A549 (cell line): ENCODE data around the gene SGSM2. TPM values are rescaled to one million over a fixed set of nuclear protein-coding genes. Genes with fewer than 3 reads are reported as not detected.

Experiments
- ATAC-seq, 2 experiments: fragments of 200-7000 bp in 1 of 2; fragments of >200 bp in 1 of 2; cut with Nextera tagmentation in 1 of 2; cut with Tn5 transposase in 1 of 2; 3 replicates each; pipeline versions ENCODE4 v1.8.0 to v1.9.1; 2018 to 2020; ENCODE audit warnings: mild to moderate bottlenecking in 1 of 2, moderate library complexity in 1 of 2
- CTCF ChIA-PET: fragments of 300-600 bp; sonication (Branson Sonifier 250); formaldehyde crosslinking; extraction: SDS; loops from one replicate; lab custom pipeline; 2021; ENCODE audit warnings: antibody characterized with exemption, inconsistent platforms; lab: Yijun Ruan, JAX
- POLR2A ChIA-PET: fragments of 350-600 bp; formaldehyde crosslinking; extraction: SDS; loops from one replicate; lab custom pipeline; 2021; ENCODE audit warnings: antibody characterized with exemption, inconsistent platforms; lab: Yijun Ruan, JAX
- DNase-seq, 2 experiments: peaks; one replicate each; pipeline versions ENCODE4 v3.0.0 to v3.0.0-alpha.2; 2011 to 2016; ENCODE audit warnings: low read depth in 1 of 2, low spot score in 1 of 2
- FAIRE-seq: peaks from 2 replicates; lab custom pipeline; 2011; peaks lifted over from hg19 to GRCh38; lab: Jason Lieb, UNC
- H3K27ac ChIP-seq, 2 experiments: fragments of >200 bp; sonication (Bioruptor Twin); formaldehyde crosslinking; 3 replicates each; pipeline ENCODE4 v1.5.1; 2016 to 2017
- H3K4me1 ChIP-seq: fragments of >200 bp; sonication (Bioruptor Twin); formaldehyde crosslinking; 3 replicates; pipeline ENCODE4 v1.6.1; 2016
- H3K4me2 ChIP-seq: fragments of >200 bp; sonication (Bioruptor Twin); formaldehyde crosslinking; 3 replicates; pipeline ENCODE4 v1.6.1; 2016
- H3K4me3 ChIP-seq: fragments of >200 bp; sonication (Bioruptor Twin); formaldehyde crosslinking; 3 replicates; pipeline ENCODE4 v1.5.1; 2016
- H3K9me3 ChIP-seq: fragments of >200 bp; sonication (Bioruptor Twin); formaldehyde crosslinking; 3 replicates; pipeline ENCODE4 v1.6.1; 2016
- ATOH8 ChIP-seq: fragments of 250-450 bp; sonication (Bioruptor Pico); IDR thresholded peaks from 2 replicates; pipeline ENCODE4 v1.5.0; 2020; ENCODE audit warnings: low read depth, mild to moderate bottlenecking, moderate library complexity
- BCL3 ChIP-seq: fragments of >200 bp; sonication (Bioruptor Twin); formaldehyde crosslinking; IDR thresholded peaks from 3 replicates; pipeline ENCODE4 v1.6.1; 2016
- CBX8 ChIP-seq: fragments of 200-600 bp; sonication (generic); IDR thresholded peaks from 2 replicates; pipeline ENCODE4 v1.6.1; 2016
- CHD2 ChIP-seq: fragments of 150-350 bp; IDR thresholded peaks from 2 replicates; pipeline ENCODE4 v1.6.1; 2014; ENCODE audit warnings: low read length; ENCODE audit not compliant: partially characterized antibody
- E2F6 ChIP-seq: IDR thresholded peaks from 2 replicates; pipeline ENCODE4 v1.6.1; 2012; ENCODE audit warnings: low read depth, borderline replicate concordance
- EHMT2 ChIP-seq: fragments of 200-600 bp; sonication (generic); IDR thresholded peaks from 2 replicates; pipeline ENCODE4 v1.6.1; 2016; ENCODE audit warnings: antibody characterized with exemption, low read depth, mild to moderate bottlenecking, moderate library complexity
- ESRRA ChIP-seq: fragments of 150-350 bp; IDR thresholded peaks from 2 replicates; pipeline ENCODE4 v1.6.1; 2014; ENCODE audit warnings: mild to moderate bottlenecking, low read length, borderline replicate concordance
- FOSB ChIP-seq: fragments of 250-450 bp; sonication (Bioruptor Pico); IDR thresholded peaks from 2 replicates; pipeline ENCODE4 v1.5.0; 2020; ENCODE audit warnings: mild to moderate bottlenecking, moderate library complexity
- FOSL2 ChIP-seq, 2 experiments: fragments of 450-650 bp in 1 of 2; fragments of >200 bp in 1 of 2; sonication (Bioruptor Twin) in 1 of 2; formaldehyde crosslinking; IDR thresholded peaks; 2 replicates each; pipeline versions ENCODE4 v1.5.0 to v1.6.1; 2016 to 2020; ENCODE audit warnings: mild to moderate bottlenecking in 1 of 2, moderate library complexity in 1 of 2
- FOXS1 ChIP-seq: fragments of 250-450 bp; sonication (Bioruptor Pico); IDR thresholded peaks from 2 replicates; pipeline ENCODE4 v1.5.0; 2020; ENCODE audit warnings: mild to moderate bottlenecking, moderate library complexity
- GATA3 ChIP-seq: IDR thresholded peaks from 2 replicates; pipeline ENCODE4 v1.6.1; 2012; ENCODE audit warnings: borderline replicate concordance
- HOXA7 ChIP-seq: fragments of 250-450 bp; sonication (Bioruptor Pico); IDR thresholded peaks from 2 replicates; pipeline ENCODE4 v1.5.0; 2020; ENCODE audit warnings: mild to moderate bottlenecking, moderate library complexity
- HOXB5 ChIP-seq: fragments of 250-450 bp; sonication (Bioruptor Pico); IDR thresholded peaks from 2 replicates; pipeline ENCODE4 v1.5.0; 2020; ENCODE audit warnings: mild to moderate bottlenecking, moderate library complexity
- JUN ChIP-seq, 2 experiments: fragments of >200 bp; sonication (Bioruptor Twin); formaldehyde crosslinking; IDR thresholded peaks; 2 replicates in 1 of 2; 3 replicates in 1 of 2; pipeline ENCODE4 v1.6.1; 2016 to 2017
- KDM1A ChIP-seq: fragments of 200-600 bp; sonication (generic); IDR thresholded peaks from 2 replicates; pipeline ENCODE4 v1.6.1; 2016; ENCODE audit warnings: low read depth, mild to moderate bottlenecking
- KDM5A ChIP-seq: fragments of 200-600 bp; sonication (generic); IDR thresholded peaks from 2 replicates; pipeline ENCODE4 v1.6.1; 2016; ENCODE audit warnings: antibody characterized with exemption, mild to moderate bottlenecking
- MAFK ChIP-seq: fragments of 450-650 bp; IDR thresholded peaks from 2 replicates; pipeline ENCODE4 v1.6.1; 2014; ENCODE audit not compliant: partially characterized antibody
- MAZ ChIP-seq: fragments of 150-350 bp; IDR thresholded peaks from 2 replicates; pipeline ENCODE4 v1.6.1; 2014; ENCODE audit warnings: antibody characterized with exemption, low read depth, low read length, borderline replicate concordance
- NFE2L2 ChIP-seq: fragments of 150-350 bp; conservative IDR thresholded peaks from 2 replicates; pipeline ENCODE4 v1.6.1; 2014; ENCODE audit warnings: low read length
- NR3C1 ChIP-seq: fragments of >200 bp; sonication (Bioruptor Twin); formaldehyde crosslinking; IDR thresholded peaks from 3 replicates; pipeline ENCODE4 v1.6.1; 2017
- PHF8 ChIP-seq: fragments of 200-600 bp; sonication (generic); IDR thresholded peaks from 2 replicates; pipeline ENCODE4 v1.6.1; 2016; ENCODE audit warnings: low read depth, mild to moderate bottlenecking, antibody characterized with exemption, moderate library complexity, borderline replicate concordance
- POLR2A ChIP-seq: IDR thresholded peaks from 2 replicates; pipeline ENCODE4 v1.6.1; 2012; ENCODE audit warnings: mild to moderate bottlenecking, low read length
- RFX5 ChIP-seq: fragments of 450-650 bp; IDR thresholded peaks from 2 replicates; pipeline ENCODE4 v1.7.1; 2014; ENCODE audit warnings: antibody characterized with exemption, mild to moderate bottlenecking, moderate library complexity
- RNF2 ChIP-seq: fragments of 200-600 bp; sonication (generic); IDR thresholded peaks from 2 replicates; pipeline ENCODE4 v1.6.1; 2016; ENCODE audit warnings: low read depth, mild to moderate bottlenecking, antibody characterized with exemption, moderate library complexity, borderline replicate concordance
- SMC3 ChIP-seq: fragments of >200 bp; sonication (Bioruptor Twin); formaldehyde crosslinking; IDR thresholded peaks from 3 replicates; pipeline ENCODE4 v1.6.1; 2018; ENCODE audit warnings: inconsistent platforms
- TP53 ChIP-seq: fragments of 250-450 bp; sonication (Bioruptor Pico); IDR thresholded peaks from 2 replicates; pipeline ENCODE4 v1.5.0; 2021; ENCODE audit warnings: mild to moderate bottlenecking, moderate library complexity
- ZC3H11A ChIP-seq: fragments of 450-650 bp; IDR thresholded peaks from 2 replicates; pipeline ENCODE4 v1.6.1; 2014; ENCODE audit warnings: antibody characterized with exemption, mild to moderate bottlenecking
- WGBS: methylation state at CpG from one replicate; pipeline ENCODE4 v1.1.6; 2017; ENCODE audit errors: missing lambda C conversion rate; 5-methylcytosine and 5-hydroxymethylcytosine counted together
- polyA plus RNA-seq, 4 experiments: library from polyadenylated mRNA; depleted of rRNA in 3 of 4; stranded (reverse); fragments of >200 nt; fragmentation: RNase III in 1 of 4; extraction: RNeasy Plus Mini Kit Qiagen cat#74134 plus additional on column Dnase treatment in 1 of 4; gene quantifications; 2 replicates in 3 of 4; 3 replicates in 1 of 4; pipeline ENCODE4 v1.2.3, GENCODE V29; 2011 to 2017
- TF ChIP-seq, protein P1 (sequence below): fragments of 200-600 bp; sonication (generic); IDR thresholded peaks from 2 replicates; pipeline ENCODE4 v1.6.1; 2016; ENCODE audit warnings: antibody characterized with exemption, mild to moderate bottlenecking, moderate library complexity
- TF ChIP-seq, protein P2 (sequence below): fragments of 150-350 bp; IDR thresholded peaks from 2 replicates; pipeline ENCODE4 v1.6.1; 2014; ENCODE audit warnings: low read depth, mild to moderate bottlenecking, low read length

SGSM2 gene
- polyA plus RNA-seq, 2 of the 4 experiments (the other 2 are of a cell fraction): 24.9 to 53.3 TPM

DNA sequence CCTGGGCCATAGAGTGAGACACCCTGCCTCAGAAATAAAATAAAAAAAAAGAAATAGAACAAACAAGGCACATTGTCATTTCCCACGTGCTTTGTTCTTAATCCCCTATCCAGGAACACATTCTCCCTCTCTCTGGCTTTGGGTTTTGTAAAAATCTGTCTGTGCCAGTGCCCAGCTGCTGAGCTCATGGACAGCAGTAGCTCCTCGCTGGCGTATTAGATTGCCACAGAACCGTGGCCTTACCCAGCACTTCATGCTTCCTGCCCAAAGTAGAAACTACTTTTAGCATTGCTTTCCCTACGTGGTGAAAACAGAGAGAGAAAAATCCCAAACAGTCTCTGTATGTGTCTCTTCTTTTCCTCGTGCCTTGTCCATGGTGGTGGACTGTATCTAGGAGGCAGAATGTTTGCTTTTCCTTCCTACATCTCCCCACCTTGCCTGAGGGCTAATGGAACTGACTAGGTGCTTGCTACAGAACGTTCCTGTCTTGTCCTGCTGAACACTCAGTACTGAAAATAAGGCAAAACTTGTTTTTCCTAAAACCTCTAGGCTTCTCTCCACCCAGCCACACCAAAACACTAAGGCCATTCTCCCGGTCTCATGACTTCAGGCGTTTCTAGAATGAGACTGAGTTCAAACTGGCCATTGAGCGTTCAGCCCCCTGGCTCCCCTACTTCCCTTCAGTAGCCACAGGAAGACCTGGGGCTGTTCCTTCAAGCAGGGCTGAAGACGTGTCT, 37.4 kb downstream of the SGSM2 start:
- TF ChIP-seq, protein P1, sequence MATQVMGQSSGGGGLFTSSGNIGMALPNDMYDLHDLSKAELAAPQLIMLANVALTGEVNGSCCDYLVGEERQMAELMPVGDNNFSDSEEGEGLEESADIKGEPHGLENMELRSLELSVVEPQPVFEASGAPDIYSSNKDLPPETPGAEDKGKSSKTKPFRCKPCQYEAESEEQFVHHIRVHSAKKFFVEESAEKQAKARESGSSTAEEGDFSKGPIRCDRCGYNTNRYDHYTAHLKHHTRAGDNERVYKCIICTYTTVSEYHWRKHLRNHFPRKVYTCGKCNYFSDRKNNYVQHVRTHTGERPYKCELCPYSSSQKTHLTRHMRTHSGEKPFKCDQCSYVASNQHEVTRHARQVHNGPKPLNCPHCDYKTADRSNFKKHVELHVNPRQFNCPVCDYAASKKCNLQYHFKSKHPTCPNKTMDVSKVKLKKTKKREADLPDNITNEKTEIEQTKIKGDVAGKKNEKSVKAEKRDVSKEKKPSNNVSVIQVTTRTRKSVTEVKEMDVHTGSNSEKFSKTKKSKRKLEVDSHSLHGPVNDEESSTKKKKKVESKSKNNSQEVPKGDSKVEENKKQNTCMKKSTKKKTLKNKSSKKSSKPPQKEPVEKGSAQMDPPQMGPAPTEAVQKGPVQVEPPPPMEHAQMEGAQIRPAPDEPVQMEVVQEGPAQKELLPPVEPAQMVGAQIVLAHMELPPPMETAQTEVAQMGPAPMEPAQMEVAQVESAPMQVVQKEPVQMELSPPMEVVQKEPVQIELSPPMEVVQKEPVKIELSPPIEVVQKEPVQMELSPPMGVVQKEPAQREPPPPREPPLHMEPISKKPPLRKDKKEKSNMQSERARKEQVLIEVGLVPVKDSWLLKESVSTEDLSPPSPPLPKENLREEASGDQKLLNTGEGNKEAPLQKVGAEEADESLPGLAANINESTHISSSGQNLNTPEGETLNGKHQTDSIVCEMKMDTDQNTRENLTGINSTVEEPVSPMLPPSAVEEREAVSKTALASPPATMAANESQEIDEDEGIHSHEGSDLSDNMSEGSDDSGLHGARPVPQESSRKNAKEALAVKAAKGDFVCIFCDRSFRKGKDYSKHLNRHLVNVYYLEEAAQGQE: no peak
- TF ChIP-seq MAFK (no peak), ZC3H11A (no peak), GATA3 (no peak), ATOH8 (CRISPR knock-in tag) (no peak), MAZ (no peak), NR3C1 (no peak), EHMT2 (no peak), JUN (IDR thresholded peaks at IDR 0.05) (no peak), TP53 (CRISPR knock-in tag) (no peak), FOSB (CRISPR knock-in tag) (no peak), ESRRA (no peak), CBX8 (no peak), SMC3 (no peak), FOSL2 (IDR thresholded peaks at IDR 0.05) (no peak), FOSL2 (CRISPR knock-in tag; IDR thresholded peaks at IDR 0.05) (no peak)
- TF ChIP-seq, all 56 proteins: peak for 0
- whole genome bisulfite sequencing: 80% methylated on average over 11 of the region's 11 CpGs
- Histone ChIP-seq H3K4me3 (no peak overlapping the region), H3K4me1 (no peaks in the 10 kb centered on the region), H3K4me2 (no peak overlapping the region), H3K27ac (no peak overlapping the region), H3K9me3 (no peaks in the 10 kb centered on the region)
- ATAC-seq (no peak), FAIRE-seq (no peak), DNase-seq (no peak)
- ChIA-PET POLR2A (no interaction called here), CTCF (interaction anchor here (0.6 to 24.9 kb wide), 8 partner anchors 8 to 78 kb away, joined by 3 to 1099 read pairs (median 6); partner anchors contain the start of genes MNT and TSR1)

- Histone ChIP-seq H3K4me2 (no peak overlapping the region), H3K27ac (no peak overlapping the region), H3K9me3 (no peaks in the 10 kb centered on the region), H3K4me3 (no peak overlapping the region), H3K4me1 (no peaks in the 10 kb centered on the region)
- WGBS: 95% methylated on average over 19 of the region's 19 CpGs
- DNase-seq (no peak), ATAC-seq (no peak), FAIRE-seq (no peak)
- TF ChIP-seq HOXA7: no peak
- no peak for TF ChIP-seq RNF2
- no peak for TF ChIP-seq FOXS1 (CRISPR knock-in tag)
- TF ChIP-seq, protein P2, sequence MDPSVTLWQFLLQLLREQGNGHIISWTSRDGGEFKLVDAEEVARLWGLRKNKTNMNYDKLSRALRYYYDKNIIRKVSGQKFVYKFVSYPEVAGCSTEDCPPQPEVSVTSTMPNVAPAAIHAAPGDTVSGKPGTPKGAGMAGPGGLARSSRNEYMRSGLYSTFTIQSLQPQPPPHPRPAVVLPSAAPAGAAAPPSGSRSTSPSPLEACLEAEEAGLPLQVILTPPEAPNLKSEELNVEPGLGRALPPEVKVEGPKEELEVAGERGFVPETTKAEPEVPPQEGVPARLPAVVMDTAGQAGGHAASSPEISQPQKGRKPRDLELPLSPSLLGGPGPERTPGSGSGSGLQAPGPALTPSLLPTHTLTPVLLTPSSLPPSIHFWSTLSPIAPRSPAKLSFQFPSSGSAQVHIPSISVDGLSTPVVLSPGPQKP: no peak
- TF ChIP-seq PHF8: no peak
- TF ChIP-seq E2F6: no peak
- TF ChIP-seq NFE2L2: no peak
- TF ChIP-seq KDM1A: no peak
- TF ChIP-seq CHD2: no peak
- TF ChIP-seq HOXB5: no peak
- no peak for TF ChIP-seq RFX5
- TF ChIP-seq KDM5A: no peak
- no peak for TF ChIP-seq POLR2A
- no peak for TF ChIP-seq BCL3
- CTCF ChIA-PET: interaction anchor here (0.6 to 24.9 kb wide), 6 partner anchors 7 to 39 kb away, joined by 3 to 1099 read pairs (median 28); partner anchors contain the start of genes MNT and TSR1
- POLR2A ChIA-PET: no interaction called here
Measured at GRCh38 chr17:2375406-2375805, 38.1 kb downstream of the SGSM2 start.
